ENCODE data around the gene MUC6. TPM values are rescaled to one million over a fixed set of nuclear protein-coding genes. Genes with fewer than 3 reads are reported as not detected.

The MUC6 gene, protein sequence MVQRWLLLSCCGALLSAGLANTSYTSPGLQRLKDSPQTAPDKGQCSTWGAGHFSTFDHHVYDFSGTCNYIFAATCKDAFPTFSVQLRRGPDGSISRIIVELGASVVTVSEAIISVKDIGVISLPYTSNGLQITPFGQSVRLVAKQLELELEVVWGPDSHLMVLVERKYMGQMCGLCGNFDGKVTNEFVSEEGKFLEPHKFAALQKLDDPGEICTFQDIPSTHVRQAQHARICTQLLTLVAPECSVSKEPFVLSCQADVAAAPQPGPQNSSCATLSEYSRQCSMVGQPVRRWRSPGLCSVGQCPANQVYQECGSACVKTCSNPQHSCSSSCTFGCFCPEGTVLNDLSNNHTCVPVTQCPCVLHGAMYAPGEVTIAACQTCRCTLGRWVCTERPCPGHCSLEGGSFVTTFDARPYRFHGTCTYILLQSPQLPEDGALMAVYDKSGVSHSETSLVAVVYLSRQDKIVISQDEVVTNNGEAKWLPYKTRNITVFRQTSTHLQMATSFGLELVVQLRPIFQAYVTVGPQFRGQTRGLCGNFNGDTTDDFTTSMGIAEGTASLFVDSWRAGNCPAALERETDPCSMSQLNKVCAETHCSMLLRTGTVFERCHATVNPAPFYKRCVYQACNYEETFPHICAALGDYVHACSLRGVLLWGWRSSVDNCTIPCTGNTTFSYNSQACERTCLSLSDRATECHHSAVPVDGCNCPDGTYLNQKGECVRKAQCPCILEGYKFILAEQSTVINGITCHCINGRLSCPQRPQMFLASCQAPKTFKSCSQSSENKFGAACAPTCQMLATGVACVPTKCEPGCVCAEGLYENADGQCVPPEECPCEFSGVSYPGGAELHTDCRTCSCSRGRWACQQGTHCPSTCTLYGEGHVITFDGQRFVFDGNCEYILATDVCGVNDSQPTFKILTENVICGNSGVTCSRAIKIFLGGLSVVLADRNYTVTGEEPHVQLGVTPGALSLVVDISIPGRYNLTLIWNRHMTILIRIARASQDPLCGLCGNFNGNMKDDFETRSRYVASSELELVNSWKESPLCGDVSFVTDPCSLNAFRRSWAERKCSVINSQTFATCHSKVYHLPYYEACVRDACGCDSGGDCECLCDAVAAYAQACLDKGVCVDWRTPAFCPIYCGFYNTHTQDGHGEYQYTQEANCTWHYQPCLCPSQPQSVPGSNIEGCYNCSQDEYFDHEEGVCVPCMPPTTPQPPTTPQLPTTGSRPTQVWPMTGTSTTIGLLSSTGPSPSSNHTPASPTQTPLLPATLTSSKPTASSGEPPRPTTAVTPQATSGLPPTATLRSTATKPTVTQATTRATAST (N-terminal part only)
- total RNA-seq (under 1 TPM; 0.16 to 0.19 TPM), polyA plus RNA-seq (ENCODE audit: insufficient read depth, low read depth, low replicate concordance) (1.5 TPM)
- long read RNA-seq, donor 1 = 0 reads
- long read RNA-seq, donor 2 = 0 reads

DNA sequence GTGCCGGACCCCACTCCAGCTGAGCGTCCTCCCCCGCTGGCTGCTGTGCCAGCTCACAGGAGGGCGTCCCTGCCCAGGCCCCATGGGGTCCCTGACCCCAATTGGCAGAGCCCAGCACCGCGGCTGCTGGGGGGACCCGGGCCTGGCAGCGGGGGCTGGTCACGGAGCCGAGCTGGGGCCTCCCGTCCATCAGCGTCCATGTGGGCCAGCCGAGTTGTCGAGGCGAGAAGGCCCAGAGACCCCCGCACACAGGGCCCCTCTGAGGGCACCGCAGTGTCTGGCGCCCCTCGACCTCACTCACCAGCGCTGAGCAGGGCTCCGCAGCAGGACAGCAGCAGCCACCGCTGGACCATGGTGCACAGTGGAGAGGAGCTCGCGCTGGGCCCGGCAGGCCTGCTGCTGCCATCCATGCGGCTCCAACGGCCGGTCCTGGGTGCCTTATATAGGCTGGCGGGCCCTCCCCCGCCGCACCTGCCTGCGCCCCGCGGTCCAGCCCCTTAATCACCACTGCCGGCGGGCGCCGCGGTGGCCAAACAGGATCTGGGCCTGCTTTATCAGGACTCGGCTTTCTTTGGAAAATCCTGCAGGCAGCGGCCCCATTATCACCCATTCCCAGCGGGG is at the start of gene MUC6:
Gene MUC6, minus strand, starts transcription at position 416 of the 621 bp plus-strand sequence. Its CDS starts 63 bp downstream, at position 353.
- Histone ChIP-seq H3K27me3 (no peaks in the 10 kb centered on the region), H3K27ac (no peak within 1 kb of the TSS), H3K4me3 (no peak within 1 kb of the TSS), H3K36me3 (ENCODE audit: low read depth, missing control alignments) (no peaks in the 10 kb centered on the region), H3K9me3 (no peaks in the 10 kb centered on the region), H3K4me1 (no peaks in the 10 kb centered on the region)
- DNase-seq = no peak
- 58 to 90% methylated on average over 2 to 39 of the region's 42 CpGs for WGBS, 2 donors
- TF ChIP-seq, protein P1, sequence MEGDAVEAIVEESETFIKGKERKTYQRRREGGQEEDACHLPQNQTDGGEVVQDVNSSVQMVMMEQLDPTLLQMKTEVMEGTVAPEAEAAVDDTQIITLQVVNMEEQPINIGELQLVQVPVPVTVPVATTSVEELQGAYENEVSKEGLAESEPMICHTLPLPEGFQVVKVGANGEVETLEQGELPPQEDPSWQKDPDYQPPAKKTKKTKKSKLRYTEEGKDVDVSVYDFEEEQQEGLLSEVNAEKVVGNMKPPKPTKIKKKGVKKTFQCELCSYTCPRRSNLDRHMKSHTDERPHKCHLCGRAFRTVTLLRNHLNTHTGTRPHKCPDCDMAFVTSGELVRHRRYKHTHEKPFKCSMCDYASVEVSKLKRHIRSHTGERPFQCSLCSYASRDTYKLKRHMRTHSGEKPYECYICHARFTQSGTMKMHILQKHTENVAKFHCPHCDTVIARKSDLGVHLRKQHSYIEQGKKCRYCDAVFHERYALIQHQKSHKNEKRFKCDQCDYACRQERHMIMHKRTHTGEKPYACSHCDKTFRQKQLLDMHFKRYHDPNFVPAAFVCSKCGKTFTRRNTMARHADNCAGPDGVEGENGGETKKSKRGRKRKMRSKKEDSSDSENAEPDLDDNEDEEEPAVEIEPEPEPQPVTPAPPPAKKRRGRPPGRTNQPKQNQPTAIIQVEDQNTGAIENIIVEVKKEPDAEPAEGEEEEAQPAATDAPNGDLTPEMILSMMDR (IDR thresholded peaks at IDR 0.05) = no peak
- TF ChIP-seq POLR2A (IDR thresholded peaks at IDR 0.05) = no peak
- intact Hi-C loops (cut with DNase I; ENCODE audit: low total_unique reads) = no loop called here

DNA sequence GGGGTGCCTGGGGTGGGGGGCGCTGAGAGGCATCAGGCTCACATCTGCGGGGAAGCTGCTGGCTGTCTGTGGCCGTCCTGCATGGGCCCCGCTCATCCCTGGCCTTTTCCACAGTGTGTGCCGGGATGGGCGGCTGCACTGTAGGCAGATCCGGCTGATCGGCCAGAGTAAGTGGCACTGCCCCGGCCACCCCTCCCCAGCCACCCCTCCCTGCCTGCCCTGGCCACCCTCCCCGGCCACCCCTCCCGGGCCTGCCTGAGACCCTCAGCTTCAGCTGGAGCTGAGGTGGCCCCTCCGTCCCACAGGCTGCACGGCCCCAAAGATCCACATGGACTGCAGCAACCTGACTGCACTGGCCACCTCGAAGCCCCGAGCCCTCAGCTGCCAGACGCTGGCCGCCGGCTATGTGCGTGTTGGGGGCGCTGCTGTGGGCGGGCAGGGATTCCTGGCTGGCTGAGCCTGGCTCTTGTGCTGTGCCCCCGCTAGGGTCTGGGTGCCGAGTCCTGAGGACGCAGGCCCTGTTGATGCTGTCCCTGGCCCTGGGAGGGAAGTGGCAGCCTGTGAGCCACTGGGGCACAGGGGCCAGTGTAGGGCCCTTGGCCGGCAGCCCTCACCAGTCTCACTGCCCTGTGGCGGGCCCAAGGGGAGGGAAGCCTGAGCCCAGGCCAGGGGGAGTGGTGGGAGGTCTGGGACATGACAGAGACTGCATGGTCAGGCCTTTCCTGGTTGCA is 49.1 kb upstream of the MUC6 start:
- TF ChIP-seq, protein P1 (IDR thresholded peaks at IDR 0.05) = no peak
- TF ChIP-seq POLR2A (IDR thresholded peaks at IDR 0.05) = no peak
- 86 to 87% methylated on average over 9 to 26 of the region's 26 CpGs for WGBS, 2 donors
- no peaks in the 10 kb centered on the region for H3K27me3 ChIP-seq
- H3K36me3 ChIP-seq (ENCODE audit: low read depth, missing control alignments) = no peaks in the 10 kb centered on the region
- no peak overlapping the region for H3K4me3 ChIP-seq
- no peaks in the 10 kb centered on the region for H3K4me1 ChIP-seq
- intact Hi-C loops (cut with DNase I; ENCODE audit: low total_unique reads) = no loop called here
- no peak for DNase-seq
- H3K27ac ChIP-seq = no peak overlapping the region
- H3K9me3 ChIP-seq = no peaks in the 10 kb centered on the region

DNA sequence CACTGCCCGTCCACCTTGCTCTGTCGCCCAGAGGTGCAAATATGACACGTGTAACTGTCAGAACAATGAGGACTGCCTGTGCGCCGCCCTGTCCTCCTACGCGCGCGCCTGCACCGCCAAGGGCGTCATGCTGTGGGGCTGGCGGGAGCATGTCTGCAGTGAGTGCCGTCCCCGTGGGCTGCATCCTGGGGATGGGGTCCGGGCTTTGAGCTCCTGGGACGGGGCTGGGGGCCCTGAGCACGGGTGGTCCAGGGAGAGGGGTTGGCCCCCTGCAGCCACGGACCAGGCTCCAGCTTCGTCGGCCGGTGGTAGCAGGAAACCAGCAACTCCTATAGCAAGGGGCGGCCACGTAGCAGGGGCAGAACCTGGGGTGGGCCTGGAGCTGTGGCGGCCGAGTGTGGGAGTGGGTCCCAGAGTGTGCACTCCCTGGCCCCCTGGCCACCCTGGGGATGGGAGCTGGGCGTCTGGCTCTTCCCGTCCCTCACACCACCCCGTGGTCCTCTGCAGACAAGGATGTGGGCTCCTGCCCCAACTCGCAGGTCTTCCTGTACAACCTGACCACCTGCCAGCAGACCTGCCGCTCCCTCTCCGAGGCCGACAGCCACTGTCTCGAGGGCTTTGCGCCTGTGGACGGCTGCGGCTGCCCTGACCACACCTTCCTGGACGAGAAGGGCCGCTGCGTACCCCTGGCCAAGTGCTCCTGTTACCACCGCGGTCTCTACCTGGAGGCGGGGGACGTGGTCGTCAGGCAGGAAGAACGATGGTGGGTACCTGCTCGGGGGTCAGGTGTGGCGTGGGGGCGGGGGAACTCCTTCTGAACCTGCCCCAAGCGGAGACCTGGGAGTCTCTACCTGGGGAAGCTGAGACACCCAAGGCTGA is 48.3 kb upstream of the MUC6 start:
- Histone ChIP-seq H3K27me3 (no peaks in the 10 kb centered on the region), H3K36me3 (ENCODE audit: low read depth, missing control alignments) (no peaks in the 10 kb centered on the region), H3K4me1 (no peaks in the 10 kb centered on the region), H3K4me3 (no peak overlapping the region), H3K27ac (no peak overlapping the region), H3K9me3 (no peaks in the 10 kb centered on the region)
- WGBS, 2 donors = 82 to 87% methylated on average over 18 to 49 of the region's 49 CpGs
- no peak for DNase-seq
- intact Hi-C loops (cut with DNase I; ENCODE audit: low total_unique reads) = no loop called here
- TF ChIP-seq POLR2A (IDR thresholded peaks at IDR 0.05) = no peak
- TF ChIP-seq, protein P1 (IDR thresholded peaks at IDR 0.05) = no peak

Data from testis (tissue), 5 donors.